ENCODE measurements around the gene SLC43A1. TPM values are rescaled to one million over a fixed set of nuclear protein-coding genes. Genes with fewer than 3 reads are reported as not detected.

The SLC43A1 gene
- total and polyA plus RNA-seq, 2 experiments from 2014 or later: 19.6 to 49.7 TPM

DNA sequence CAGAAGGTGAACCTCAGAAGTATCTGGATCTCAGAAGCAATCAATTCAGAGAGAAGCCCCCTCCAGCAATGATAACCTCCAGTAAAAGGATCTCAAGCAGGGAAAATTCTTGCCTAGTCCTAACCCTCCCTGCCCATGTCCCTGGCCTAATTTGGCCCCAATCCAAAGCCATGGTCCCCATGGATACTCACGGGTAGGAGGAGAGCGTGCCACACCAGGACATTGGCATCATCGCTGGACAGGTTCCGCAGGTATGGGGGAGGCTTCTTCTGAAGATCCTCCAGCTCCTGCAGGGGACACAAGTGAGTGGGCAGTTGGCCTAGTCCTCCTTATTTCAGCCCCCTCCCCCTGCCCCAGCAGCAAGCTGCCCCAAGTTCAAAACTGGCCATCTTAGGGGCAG, 44.6 kb upstream of the SLC43A1 start:
- no peaks in the 10 kb centered on the region for H3K9me2 ChIP-seq (ENCODE audit: insufficient read depth)
- H3F3A ChIP-seq (replicated peaks; ENCODE audit: low read depth): no peaks in the 10 kb centered on the region; the same call in 1 of the 2 replicates
- H3K4me2 ChIP-seq: no peak overlapping the region
- H3K36me3 ChIP-seq (ENCODE audit: insufficient read depth): no peaks in the 10 kb centered on the region; the same call in 1 of the 2 replicates
- peaks cover 17% of the 10 kb centered on the region for H3K79me2 ChIP-seq (replicated peaks; ENCODE audit: insufficient read depth)
- H3K4me3 ChIP-seq: no peak overlapping the region
- no peak for ATAC-seq
- Mint-ChIP-seq H3K9me3 (no peaks in the 10 kb centered on the region), H3K27ac (no peak overlapping the region), H3K4me3 (no peak overlapping the region), H3K36me3 (ENCODE audit: low read depth) (peaks cover 33% of the 10 kb centered on the region), H3K27me3 (ENCODE audit: insufficient read depth, low read depth, poor library complexity) (peaks cover 2% of the 10 kb centered on the region), H3K4me1 (peaks cover 26% of the 10 kb centered on the region)
- H4K20me1 ChIP-seq (replicated peaks; ENCODE audit: insufficient read depth): no peaks in the 10 kb centered on the region
- DNase-seq (ENCODE audit: low spot score): no peak
- H3K4me1 ChIP-seq (ENCODE audit: insufficient read depth): no peaks in the 10 kb centered on the region
- TF ChIP-seq, protein P1, sequence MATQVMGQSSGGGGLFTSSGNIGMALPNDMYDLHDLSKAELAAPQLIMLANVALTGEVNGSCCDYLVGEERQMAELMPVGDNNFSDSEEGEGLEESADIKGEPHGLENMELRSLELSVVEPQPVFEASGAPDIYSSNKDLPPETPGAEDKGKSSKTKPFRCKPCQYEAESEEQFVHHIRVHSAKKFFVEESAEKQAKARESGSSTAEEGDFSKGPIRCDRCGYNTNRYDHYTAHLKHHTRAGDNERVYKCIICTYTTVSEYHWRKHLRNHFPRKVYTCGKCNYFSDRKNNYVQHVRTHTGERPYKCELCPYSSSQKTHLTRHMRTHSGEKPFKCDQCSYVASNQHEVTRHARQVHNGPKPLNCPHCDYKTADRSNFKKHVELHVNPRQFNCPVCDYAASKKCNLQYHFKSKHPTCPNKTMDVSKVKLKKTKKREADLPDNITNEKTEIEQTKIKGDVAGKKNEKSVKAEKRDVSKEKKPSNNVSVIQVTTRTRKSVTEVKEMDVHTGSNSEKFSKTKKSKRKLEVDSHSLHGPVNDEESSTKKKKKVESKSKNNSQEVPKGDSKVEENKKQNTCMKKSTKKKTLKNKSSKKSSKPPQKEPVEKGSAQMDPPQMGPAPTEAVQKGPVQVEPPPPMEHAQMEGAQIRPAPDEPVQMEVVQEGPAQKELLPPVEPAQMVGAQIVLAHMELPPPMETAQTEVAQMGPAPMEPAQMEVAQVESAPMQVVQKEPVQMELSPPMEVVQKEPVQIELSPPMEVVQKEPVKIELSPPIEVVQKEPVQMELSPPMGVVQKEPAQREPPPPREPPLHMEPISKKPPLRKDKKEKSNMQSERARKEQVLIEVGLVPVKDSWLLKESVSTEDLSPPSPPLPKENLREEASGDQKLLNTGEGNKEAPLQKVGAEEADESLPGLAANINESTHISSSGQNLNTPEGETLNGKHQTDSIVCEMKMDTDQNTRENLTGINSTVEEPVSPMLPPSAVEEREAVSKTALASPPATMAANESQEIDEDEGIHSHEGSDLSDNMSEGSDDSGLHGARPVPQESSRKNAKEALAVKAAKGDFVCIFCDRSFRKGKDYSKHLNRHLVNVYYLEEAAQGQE (IDR thresholded peaks at IDR 0.05; ENCODE audit: unreplicated experiment): no peak
- no peak for TF ChIP-seq POLR2AphosphoS5 (IDR thresholded peaks at IDR 0.05; ENCODE audit: low read depth)
- TF ChIP-seq, protein P2, sequence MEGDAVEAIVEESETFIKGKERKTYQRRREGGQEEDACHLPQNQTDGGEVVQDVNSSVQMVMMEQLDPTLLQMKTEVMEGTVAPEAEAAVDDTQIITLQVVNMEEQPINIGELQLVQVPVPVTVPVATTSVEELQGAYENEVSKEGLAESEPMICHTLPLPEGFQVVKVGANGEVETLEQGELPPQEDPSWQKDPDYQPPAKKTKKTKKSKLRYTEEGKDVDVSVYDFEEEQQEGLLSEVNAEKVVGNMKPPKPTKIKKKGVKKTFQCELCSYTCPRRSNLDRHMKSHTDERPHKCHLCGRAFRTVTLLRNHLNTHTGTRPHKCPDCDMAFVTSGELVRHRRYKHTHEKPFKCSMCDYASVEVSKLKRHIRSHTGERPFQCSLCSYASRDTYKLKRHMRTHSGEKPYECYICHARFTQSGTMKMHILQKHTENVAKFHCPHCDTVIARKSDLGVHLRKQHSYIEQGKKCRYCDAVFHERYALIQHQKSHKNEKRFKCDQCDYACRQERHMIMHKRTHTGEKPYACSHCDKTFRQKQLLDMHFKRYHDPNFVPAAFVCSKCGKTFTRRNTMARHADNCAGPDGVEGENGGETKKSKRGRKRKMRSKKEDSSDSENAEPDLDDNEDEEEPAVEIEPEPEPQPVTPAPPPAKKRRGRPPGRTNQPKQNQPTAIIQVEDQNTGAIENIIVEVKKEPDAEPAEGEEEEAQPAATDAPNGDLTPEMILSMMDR (conservative IDR thresholded peaks at IDR 0.05; ENCODE audit: low read depth in 2 of 2): no peak
- TF ChIP-seq NANOG (IDR thresholded peaks at IDR 0.05; ENCODE audit: borderline replicate concordance): no peak
- TF ChIP-seq STAT1 (IDR thresholded peaks at IDR 0.05; ENCODE audit: unreplicated experiment): no peak
- no peak for TF ChIP-seq EZH2phosphoT487 (IDR thresholded peaks at IDR 0.05; ENCODE audit: unreplicated experiment)
- no peak for TF ChIP-seq JUNB (IDR thresholded peaks at IDR 0.05; ENCODE audit: unreplicated experiment)
- TF ChIP-seq, protein P3, sequence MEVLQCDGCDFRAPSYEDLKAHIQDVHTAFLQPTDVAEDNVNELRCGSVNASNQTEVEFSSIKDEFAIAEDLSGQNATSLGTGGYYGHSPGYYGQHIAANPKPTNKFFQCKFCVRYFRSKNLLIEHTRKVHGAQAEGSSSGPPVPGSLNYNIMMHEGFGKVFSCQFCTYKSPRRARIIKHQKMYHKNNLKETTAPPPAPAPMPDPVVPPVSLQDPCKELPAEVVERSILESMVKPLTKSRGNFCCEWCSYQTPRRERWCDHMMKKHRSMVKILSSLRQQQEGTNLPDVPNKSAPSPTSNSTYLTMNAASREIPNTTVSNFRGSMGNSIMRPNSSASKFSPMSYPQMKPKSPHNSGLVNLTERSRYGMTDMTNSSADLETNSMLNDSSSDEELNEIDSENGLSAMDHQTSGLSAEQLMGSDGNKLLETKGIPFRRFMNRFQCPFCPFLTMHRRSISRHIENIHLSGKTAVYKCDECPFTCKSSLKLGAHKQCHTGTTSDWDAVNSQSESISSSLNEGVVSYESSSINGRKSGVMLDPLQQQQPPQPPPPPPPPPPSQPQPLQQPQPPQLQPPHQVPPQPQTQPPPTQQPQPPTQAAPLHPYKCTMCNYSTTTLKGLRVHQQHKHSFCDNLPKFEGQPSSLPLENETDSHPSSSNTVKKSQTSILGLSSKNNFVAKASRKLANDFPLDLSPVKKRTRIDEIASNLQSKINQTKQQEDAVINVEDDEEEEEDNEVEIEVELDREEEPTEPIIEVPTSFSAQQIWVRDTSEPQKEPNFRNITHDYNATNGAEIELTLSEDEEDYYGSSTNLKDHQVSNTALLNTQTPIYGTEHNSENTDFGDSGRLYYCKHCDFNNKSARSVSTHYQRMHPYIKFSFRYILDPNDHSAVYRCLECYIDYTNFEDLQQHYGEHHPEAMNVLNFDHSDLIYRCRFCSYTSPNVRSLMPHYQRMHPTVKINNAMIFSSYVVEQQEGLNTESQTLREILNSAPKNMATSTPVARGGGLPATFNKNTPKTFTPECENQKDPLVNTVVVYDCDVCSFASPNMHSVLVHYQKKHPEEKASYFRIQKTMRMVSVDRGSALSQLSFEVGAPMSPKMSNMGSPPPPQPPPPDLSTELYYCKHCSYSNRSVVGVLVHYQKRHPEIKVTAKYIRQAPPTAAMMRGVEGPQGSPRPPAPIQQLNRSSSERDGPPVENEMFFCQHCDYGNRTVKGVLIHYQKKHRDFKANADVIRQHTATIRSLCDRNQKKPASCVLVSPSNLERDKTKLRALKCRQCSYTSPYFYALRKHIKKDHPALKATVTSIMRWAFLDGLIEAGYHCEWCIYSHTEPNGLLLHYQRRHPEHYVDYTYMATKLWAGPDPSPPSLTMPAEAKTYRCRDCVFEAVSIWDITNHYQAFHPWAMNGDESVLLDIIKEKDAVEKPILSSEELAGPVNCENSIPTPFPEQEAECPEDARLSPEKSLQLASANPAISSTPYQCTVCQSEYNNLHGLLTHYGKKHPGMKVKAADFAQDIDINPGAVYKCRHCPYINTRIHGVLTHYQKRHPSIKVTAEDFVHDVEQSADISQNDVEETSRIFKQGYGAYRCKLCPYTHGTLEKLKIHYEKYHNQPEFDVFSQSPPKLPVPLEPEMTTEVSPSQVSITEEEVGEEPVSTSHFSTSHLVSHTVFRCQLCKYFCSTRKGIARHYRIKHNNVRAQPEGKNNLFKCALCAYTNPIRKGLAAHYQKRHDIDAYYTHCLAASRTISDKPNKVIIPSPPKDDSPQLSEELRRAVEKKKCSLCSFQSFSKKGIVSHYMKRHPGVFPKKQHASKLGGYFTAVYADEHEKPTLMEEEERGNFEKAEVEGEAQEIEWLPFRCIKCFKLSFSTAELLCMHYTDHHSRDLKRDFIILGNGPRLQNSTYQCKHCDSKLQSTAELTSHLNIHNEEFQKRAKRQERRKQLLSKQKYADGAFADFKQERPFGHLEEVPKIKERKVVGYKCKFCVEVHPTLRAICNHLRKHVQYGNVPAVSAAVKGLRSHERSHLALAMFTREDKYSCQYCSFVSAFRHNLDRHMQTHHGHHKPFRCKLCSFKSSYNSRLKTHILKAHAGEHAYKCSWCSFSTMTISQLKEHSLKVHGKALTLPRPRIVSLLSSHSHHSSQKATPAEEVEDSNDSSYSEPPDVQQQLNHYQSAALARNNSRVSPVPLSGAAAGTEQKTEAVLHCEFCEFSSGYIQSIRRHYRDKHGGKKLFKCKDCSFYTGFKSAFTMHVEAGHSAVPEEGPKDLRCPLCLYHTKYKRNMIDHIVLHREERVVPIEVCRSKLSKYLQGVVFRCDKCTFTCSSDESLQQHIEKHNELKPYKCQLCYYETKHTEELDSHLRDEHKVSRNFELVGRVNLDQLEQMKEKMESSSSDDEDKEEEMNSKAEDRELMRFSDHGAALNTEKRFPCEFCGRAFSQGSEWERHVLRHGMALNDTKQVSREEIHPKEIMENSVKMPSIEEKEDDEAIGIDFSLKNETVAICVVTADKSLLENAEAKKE (CRISPR knock-in tag; IDR thresholded peaks at IDR 0.05): no peak
- TF ChIP-seq, protein P4, sequence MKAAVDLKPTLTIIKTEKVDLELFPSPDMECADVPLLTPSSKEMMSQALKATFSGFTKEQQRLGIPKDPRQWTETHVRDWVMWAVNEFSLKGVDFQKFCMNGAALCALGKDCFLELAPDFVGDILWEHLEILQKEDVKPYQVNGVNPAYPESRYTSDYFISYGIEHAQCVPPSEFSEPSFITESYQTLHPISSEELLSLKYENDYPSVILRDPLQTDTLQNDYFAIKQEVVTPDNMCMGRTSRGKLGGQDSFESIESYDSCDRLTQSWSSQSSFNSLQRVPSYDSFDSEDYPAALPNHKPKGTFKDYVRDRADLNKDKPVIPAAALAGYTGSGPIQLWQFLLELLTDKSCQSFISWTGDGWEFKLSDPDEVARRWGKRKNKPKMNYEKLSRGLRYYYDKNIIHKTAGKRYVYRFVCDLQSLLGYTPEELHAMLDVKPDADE (IDR thresholded peaks at IDR 0.05): no peak
- no peak for TF ChIP-seq CREB1 (CRISPR knock-in tag; IDR thresholded peaks at IDR 0.05; ENCODE audit: low read depth)
- no peak for TF ChIP-seq ZNF114 (CRISPR knock-in tag; IDR thresholded peaks at IDR 0.05)
- TF ChIP-seq ZNF331 (CRISPR knock-in tag; IDR thresholded peaks at IDR 0.05; ENCODE audit: low read depth): no peak
- no peak for TF ChIP-seq EZH2 (IDR thresholded peaks at IDR 0.05; ENCODE audit: low read depth, unreplicated experiment)
- H3K27me3 ChIP-seq (ENCODE audit: insufficient read depth): no peaks in the 10 kb centered on the region
- no peak overlapping the region for H2AFZ ChIP-seq
- no peak overlapping the region for H3K27ac ChIP-seq (ENCODE audit: low read depth)
